HepG2 (cell line): ENCODE measurements around the gene ARHGAP9. TPM values are rescaled to one million over a fixed set of nuclear protein-coding genes. Genes with fewer than 3 reads are reported as not detected.

Source experiments
- ATAC-seq: fragments of 200-7000 bp; cut with Tn5 transposase; 3 replicates; pipeline ENCODE4 v1.9.1; 2020; ENCODE audit warnings: mild to moderate bottlenecking, moderate library complexity
- BruUV-seq: library from RNA; stranded (reverse); fragments of 400-500 nt; replicated peaks from 2 replicates; lab custom pipeline; 2021; lab: Mats Ljungman, UMichigan
- CTCF ChIA-PET: fragments of 300-600 bp; formaldehyde crosslinking; extraction: SDS; loops from one replicate; lab custom pipeline; 2021; ENCODE audit warnings: low total read pairs, inconsistent platforms, low intra/inter-chr PET ratio; lab: Yijun Ruan, JAX
- POLR2A ChIA-PET: fragments of 350-600 bp; sonication (Branson Sonifier 250); formaldehyde crosslinking; loops from one replicate; lab custom pipeline; 2020; ENCODE audit warnings: antibody characterized with exemption, inconsistent platforms; lab: Yijun Ruan, JAX
- DNase-seq: peaks from one replicate; pipeline ENCODE4 v3.0.0-alpha.2; 2015; ENCODE audit warnings: low spot score
- FAIRE-seq: peaks from 3 replicates; lab custom pipeline; 2011; peaks lifted over from hg19 to GRCh38; lab: Jason Lieb, UNC
- H2AFZ ChIP-seq: one replicate; pipeline ENCODE4 v1.6.1; 2011; ENCODE audit warnings: low read length, inconsistent platforms
- H3K27ac ChIP-seq: fragments of 300-600 bp; 3 replicates; pipeline ENCODE4 v1.8.0; 2011; ENCODE audit warnings: mixed run types, mild to moderate bottlenecking, mixed read lengths, low read length, inconsistent platforms; ENCODE audit not compliant: insufficient read depth; ENCODE audit errors: extremely low read length
- H3K27me3 ChIP-seq, 2 experiments: fragments of 200-600 bp in 1 of 2; 2 replicates in 1 of 2; 3 replicates in 1 of 2; pipeline versions ENCODE4 v1.6.0 to v1.8.0; 2011; ENCODE audit warnings: low read length in 2 of 2, mild to moderate bottlenecking in 2 of 2, moderate library complexity in 2 of 2, inconsistent platforms in 1 of 2; ENCODE audit not compliant: insufficient read depth in 2 of 2, control insufficient read depth in 1 of 2
- H3K36me3 ChIP-seq, 2 experiments: fragments of 200-600 bp in 1 of 2; replicated peaks in 1 of 2; 2 replicates in 1 of 2; 3 replicates in 1 of 2; pipeline versions ENCODE4 v1.5.1 to v1.8.0; 2011; ENCODE audit warnings: low read length in 2 of 2, inconsistent platforms in 1 of 2; ENCODE audit not compliant: insufficient read depth in 2 of 2, control insufficient read depth in 1 of 2
- H3K4me1 ChIP-seq: 2 replicates; pipeline ENCODE4 v1.5.1; 2012; ENCODE audit warnings: low read length, inconsistent platforms; ENCODE audit not compliant: insufficient read depth
- H3K4me2 ChIP-seq: 2 replicates; pipeline ENCODE4 v1.6.0; 2011; ENCODE audit warnings: low read depth, low read length, inconsistent platforms
- H3K4me3 ChIP-seq, 3 experiments: fragments of 200-600 bp in 1 of 3; sonication (generic), shearing (Covaris generic) in 1 of 3; replicated peaks in 1 of 3; 2 replicates each; pipeline ENCODE4 v1.5.1; 2011 to 2016; ENCODE audit warnings: low read length in 3 of 3, inconsistent platforms in 2 of 3, low read depth in 2 of 3, mild to moderate bottlenecking in 2 of 3, control low read depth in 1 of 3, mixed read lengths in 1 of 3; ENCODE audit not compliant: insufficient read depth in 1 of 3
- H3K79me2 ChIP-seq: one replicate; pipeline ENCODE4 v1.6.1; 2011; ENCODE audit warnings: low read length, inconsistent platforms; ENCODE audit not compliant: insufficient read depth
- H3K9ac ChIP-seq: 2 replicates; pipeline ENCODE4 v1.6.0; 2011; ENCODE audit warnings: mild to moderate bottlenecking, low read depth, low read length, inconsistent platforms; ENCODE audit not compliant: insufficient read depth
- H3K9me3 ChIP-seq: 2 replicates; pipeline ENCODE4 v1.5.1; 2012; ENCODE audit warnings: mild to moderate bottlenecking, low read length
- H4K20me1 ChIP-seq: 2 replicates; pipeline ENCODE4 v1.6.0; 2011; ENCODE audit warnings: inconsistent platforms, mild to moderate bottlenecking, low read length, moderate library complexity; ENCODE audit not compliant: insufficient read depth
- AGO1 ChIP-seq: fragments of 200-400 bp; formaldehyde crosslinking; IDR thresholded peaks from 2 replicates; pipeline ENCODE4 v1.6.1; 2017; ENCODE audit warnings: mild to moderate bottlenecking, low read depth, low read length, moderate library complexity; ENCODE audit not compliant: poor library complexity, severe bottlenecking
- CENPT ChIP-seq: sonication (generic); formaldehyde crosslinking; IDR thresholded peaks from 2 replicates; pipeline ENCODE4 v1.8.0; 2022; ENCODE audit warnings: low read depth, mild to moderate bottlenecking, moderate library complexity, missing genetic modification reagents
- FOXK1 ChIP-seq: sonication (generic); formaldehyde crosslinking; IDR thresholded peaks from 2 replicates; pipeline ENCODE4 v1.4.0; 2020; ENCODE audit warnings: low read depth, missing genetic modification reagents, borderline replicate concordance
- GFI1 ChIP-seq: sonication (generic); formaldehyde crosslinking; IDR thresholded peaks from 2 replicates; pipeline ENCODE4 v1.5.0; 2020; ENCODE audit warnings: missing genetic modification reagents, mild to moderate bottlenecking, borderline replicate concordance
- HOXA3 ChIP-seq: sonication (generic); formaldehyde crosslinking; IDR thresholded peaks from 2 replicates; pipeline ENCODE4 v1.5.0; 2020; ENCODE audit warnings: missing genetic modification reagents
- NFRKB ChIP-seq: fragments of 450-650 bp; IDR thresholded peaks from 2 replicates; pipeline ENCODE4 v1.6.1; 2017
- PAXIP1 ChIP-seq: sonication (generic); formaldehyde crosslinking; conservative IDR thresholded peaks from 2 replicates; pipeline ENCODE4 v1.4.0; 2020; ENCODE audit warnings: mild to moderate bottlenecking, missing genetic modification reagents, moderate library complexity
- PHF20 ChIP-seq: sonication (generic); formaldehyde crosslinking; IDR thresholded peaks from 2 replicates; pipeline ENCODE4 v1.5.0; 2020; ENCODE audit warnings: mild to moderate bottlenecking, missing genetic modification reagents
- PLRG1 ChIP-seq: fragments of 450-650 bp; conservative IDR thresholded peaks from 2 replicates; pipeline ENCODE4 v1.6.1; 2016
- RARA ChIP-seq: IDR thresholded peaks from 2 replicates; pipeline ENCODE4 v1.6.1; 2016; ENCODE audit warnings: missing genetic modification reagents, missing compliant biosample characterization
- SNRNP70 ChIP-seq: fragments of 200-400 bp; formaldehyde crosslinking; IDR thresholded peaks from 2 replicates; pipeline ENCODE4 v1.6.1; 2017; ENCODE audit warnings: mild to moderate bottlenecking, low read depth, low read length, moderate library complexity
- ZNF496 ChIP-seq: sonication (generic); formaldehyde crosslinking; IDR thresholded peaks from 2 replicates; pipeline ENCODE4 v1.8.1; 2023; ENCODE audit warnings: mild to moderate bottlenecking, moderate library complexity, missing genetic modification reagents; ENCODE audit not compliant: insufficient replicate concordance
- ZNF512 ChIP-seq: sonication (generic); formaldehyde crosslinking; IDR thresholded peaks from 2 replicates; pipeline ENCODE4 v1.4.0; 2020; ENCODE audit warnings: mild to moderate bottlenecking, missing genetic modification reagents
- ZNF598 ChIP-seq: sonication (generic); formaldehyde crosslinking; IDR thresholded peaks from 2 replicates; pipeline ENCODE4 v1.5.1; 2020; ENCODE audit warnings: mild to moderate bottlenecking, missing genetic modification reagents, borderline replicate concordance
- ZNF780A ChIP-seq: sonication (generic); formaldehyde crosslinking; IDR thresholded peaks from 2 replicates; pipeline ENCODE4 v1.8.0; 2022; ENCODE audit warnings: mild to moderate bottlenecking, missing genetic modification reagents, moderate library complexity
- WGBS: methylation state at CpG from one replicate; pipeline ENCODE4 v1.1.6; 2017; ENCODE audit warnings: low lambda C conversion rate; 5-methylcytosine and 5-hydroxymethylcytosine counted together
- in situ Hi-C: cut with HindIII; loops from 2 replicates; pipeline ENCODE4 v1.10.0; 2017; ENCODE audit warnings: low pct_unique_long_range_greater_than_20kb; ENCODE audit not compliant: extremely low pct_ligation_motif_present
- intact Hi-C: fragments of 100-400 bp; cut with micrococcal nuclease; formaldehyde crosslinking; loops from one replicate; pipeline ENCODE4 v1.10.0; 2022; ENCODE audit not compliant: unreplicated experiment
- polyA plus RNA-seq, 8 experiments: library from polyadenylated mRNA; depleted of rRNA in 3 of 8; stranded (reverse) in 7 of 8; unstranded in 1 of 8; fragments of >200 nt; fragmentation: Illumina TruSeq in 4 of 8; extraction: Trizol in 4 of 8; gene quantifications; 2 replicates each; pipeline versions ENCODE4 v1.2.1 to v1.2.3, GENCODE V29; 2011 to 2016; ENCODE audit warnings: low read depth in 4 of 8, missing spikeins in 1 of 8, mixed read lengths in 1 of 8; ENCODE audit not compliant: insufficient read depth in 1 of 8
- total RNA-seq, 5 experiments: library from RNA; depleted of rRNA; stranded (reverse); fragments of >200 nt; fragmentation: Illumina TruSeq; extraction: Trizol; gene quantifications; 2 replicates each; pipeline ENCODE4 v1.2.3, GENCODE V29; 2016; ENCODE audit warnings: low read depth in 1 of 5
- TF ChIP-seq, protein P1 (sequence below): sonication (generic); formaldehyde crosslinking; IDR thresholded peaks from 2 replicates; pipeline ENCODE4 v1.8.1; 2023; ENCODE audit warnings: mild to moderate bottlenecking, missing genetic modification reagents

The ARHGAP9 gene
- total and polyA plus RNA-seq, 2 of the 13 experiments (the other 11 are each of a cell fraction or from before 2014, with no cell fraction given): 0.18 to 1.2 TPM

DNA sequence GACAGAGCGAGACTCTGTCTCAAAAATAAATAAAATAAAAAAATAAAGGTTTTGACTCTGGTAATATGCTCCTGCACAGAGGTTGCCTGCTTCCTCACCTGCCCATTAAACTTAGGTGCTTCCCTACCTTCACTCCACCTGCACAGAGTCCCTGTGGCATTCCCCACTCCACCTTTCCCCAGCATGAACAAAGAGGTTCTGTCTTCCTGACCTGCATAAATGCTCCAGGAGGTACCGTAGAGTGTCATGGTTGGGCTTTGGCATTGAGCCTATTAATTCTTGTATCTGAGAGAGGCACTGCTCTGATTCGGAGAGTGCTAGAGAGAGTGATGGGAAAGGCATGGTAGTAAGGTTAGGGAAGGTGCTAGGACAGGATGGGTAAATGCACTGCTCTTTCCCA, 6.3 kb downstream of the ARHGAP9 start:
- no peaks in the 10 kb centered on the region for H3K36me3 ChIP-seq
- ChIA-PET CTCF (no interaction called here), POLR2A (no interaction called here)
- in situ Hi-C loops: no loop called here
- 35% methylated on average over 3 of the region's 3 CpGs for WGBS
- H4K20me1 ChIP-seq: no peaks in the 10 kb centered on the region
- DNase-seq: no peak
- no peak overlapping the region for H3K9ac ChIP-seq
- TF ChIP-seq ZNF598 (CRISPR knock-in tag) (no peak), ZNF780A (CRISPR knock-in tag) (no peak), NFRKB (no peak), RARA (no peak), GFI1 (CRISPR knock-in tag) (no peak), FOXK1 (CRISPR knock-in tag) (no peak), SNRNP70 (no peak), CENPT (CRISPR knock-in tag) (no peak), HOXA3 (CRISPR knock-in tag) (no peak), AGO1 (no peak), ZNF512 (CRISPR knock-in tag) (no peak), ZNF496 (CRISPR knock-in tag) (no peak), PHF20 (CRISPR knock-in tag) (no peak), PLRG1 (no peak), PAXIP1 (CRISPR knock-in tag) (no peak)
- TF ChIP-seq, protein P1, sequence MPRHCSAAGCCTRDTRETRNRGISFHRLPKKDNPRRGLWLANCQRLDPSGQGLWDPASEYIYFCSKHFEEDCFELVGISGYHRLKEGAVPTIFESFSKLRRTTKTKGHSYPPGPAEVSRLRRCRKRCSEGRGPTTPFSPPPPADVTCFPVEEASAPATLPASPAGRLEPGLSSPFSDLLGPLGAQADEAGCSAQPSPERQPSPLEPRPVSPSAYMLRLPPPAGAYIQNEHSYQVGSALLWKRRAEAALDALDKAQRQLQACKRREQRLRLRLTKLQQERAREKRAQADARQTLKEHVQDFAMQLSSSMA (CRISPR knock-in tag): no peak
- H3K27me3 ChIP-seq: peaks cover 7 to 54% of the 10 kb centered on the region in 2 experiments
- no peak overlapping the region for H2AFZ ChIP-seq
- peaks cover 57% of the 10 kb centered on the region for H3K4me1 ChIP-seq
- H3K4me2 ChIP-seq: no peak overlapping the region
- no peak for ATAC-seq
- intact Hi-C loops: no loop called here
- BruUV-seq: no TSS peak
- H3K4me3 ChIP-seq: no peak overlapping the region
- H3K27ac ChIP-seq: no peak overlapping the region
- H3K9me3 ChIP-seq: no peaks in the 10 kb centered on the region
- H3K79me2 ChIP-seq: no peaks in the 10 kb centered on the region
- FAIRE-seq: no peak
